ENCODE results near the gene DDO.
A peak's percentile ranks its signal among the peaks of the same experiment; 100 is the strongest.

Gene DDO, protein sequence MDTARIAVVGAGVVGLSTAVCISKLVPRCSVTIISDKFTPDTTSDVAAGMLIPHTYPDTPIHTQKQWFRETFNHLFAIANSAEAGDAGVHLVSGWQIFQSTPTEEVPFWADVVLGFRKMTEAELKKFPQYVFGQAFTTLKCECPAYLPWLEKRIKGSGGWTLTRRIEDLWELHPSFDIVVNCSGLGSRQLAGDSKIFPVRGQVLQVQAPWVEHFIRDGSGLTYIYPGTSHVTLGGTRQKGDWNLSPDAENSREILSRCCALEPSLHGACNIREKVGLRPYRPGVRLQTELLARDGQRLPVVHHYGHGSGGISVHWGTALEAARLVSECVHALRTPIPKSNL

GRCh38 chr6:110415086-110415916, at the start of gene DDO:
DDO (minus strand) TSS chr6:110415575; CDS start chr6:110413462, 2,113 bp downstream.
- peak; percentile 57 for DNase-seq

DNA sequence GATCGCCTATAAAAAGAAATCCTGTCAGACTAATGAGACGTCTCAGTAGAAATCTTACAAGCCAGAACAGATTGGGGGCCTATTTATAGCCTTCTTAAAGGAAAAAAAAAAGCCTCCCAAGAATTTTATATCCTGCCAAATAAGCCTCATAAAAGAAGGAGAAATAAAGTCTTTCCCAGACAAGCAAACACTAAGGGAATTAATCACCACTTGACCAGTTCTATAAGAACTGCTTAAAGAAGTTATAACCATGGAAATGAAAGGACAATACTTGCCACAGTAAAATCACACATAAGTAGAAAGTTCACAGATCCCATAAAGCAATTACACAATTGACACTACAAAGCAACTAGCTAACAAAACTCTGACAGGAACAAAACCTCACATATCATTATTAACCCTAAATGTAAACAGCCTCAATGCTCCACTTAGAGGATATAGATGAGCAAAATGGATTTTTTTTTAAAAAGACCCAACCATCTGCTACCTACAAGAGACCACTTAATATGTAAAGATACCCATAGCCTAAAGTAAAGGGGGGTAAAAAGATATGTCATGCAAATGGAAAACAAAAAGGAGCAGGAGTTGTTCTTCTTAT, 47.6 kb upstream of the DDO start:
- no peak for DNase-seq

- DNase-seq: no peak
These were observed 46.0 kb upstream of the DDO start for GRCh38 chr6:110461376-110461775.

GRCh38 chr6:110459137-110459536, 43.8 kb upstream of the DDO start:
- DNase-seq: no peak

DNA sequence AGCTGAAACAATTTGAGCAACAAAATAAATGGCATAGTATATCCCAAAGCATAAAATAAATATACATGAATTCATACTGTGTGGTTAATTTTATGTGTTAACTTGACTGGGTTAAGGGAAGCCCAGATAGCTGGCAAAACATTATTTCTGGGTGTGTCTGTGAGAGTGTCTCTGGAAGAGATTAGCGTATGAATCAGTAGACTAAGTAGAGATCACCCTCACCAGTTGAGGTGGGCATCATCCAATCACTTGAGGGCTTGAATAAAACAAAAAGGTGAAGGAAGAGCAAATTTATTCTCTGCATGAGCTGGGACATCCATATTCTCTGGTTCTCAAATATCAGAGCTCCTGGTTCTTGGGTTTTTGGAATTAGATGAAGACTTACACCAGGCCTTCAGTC, 43.1 kb upstream of the DDO start:
- no peak for DNase-seq

GRCh38 chr6:110457567-110458175, 42.3 kb upstream of the DDO start:
- DNase-seq: peak; percentile 77

GRCh38 chr6:110456694-110457093, 41.3 kb upstream of the DDO start:
- DNase-seq: no peak

DNA sequence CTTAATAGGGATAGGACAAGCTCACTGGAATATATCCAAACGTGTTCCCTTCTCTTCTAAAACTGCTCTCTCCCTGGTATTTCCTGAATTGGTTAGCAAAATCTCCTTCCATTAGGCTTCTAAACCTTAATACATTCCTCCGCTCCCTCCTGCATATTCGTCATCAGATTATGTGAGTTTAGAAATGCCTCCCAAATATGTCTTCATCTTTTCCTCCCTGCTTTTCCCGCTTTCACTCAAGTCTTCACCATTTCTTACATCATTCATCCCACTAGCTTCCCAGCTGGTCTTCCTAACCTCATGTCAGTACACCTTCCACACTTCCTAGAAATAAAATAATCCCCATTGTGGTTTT, 34.1 kb upstream of the DDO start:
- no peak for DNase-seq

- no peak for DNase-seq
These were observed 33.6 kb upstream of the DDO start for GRCh38 chr6:110448846-110449540.

- DNase-seq: no peak
These were observed 32.4 kb upstream of the DDO start for GRCh38 chr6:110447761-110448160.

DNA sequence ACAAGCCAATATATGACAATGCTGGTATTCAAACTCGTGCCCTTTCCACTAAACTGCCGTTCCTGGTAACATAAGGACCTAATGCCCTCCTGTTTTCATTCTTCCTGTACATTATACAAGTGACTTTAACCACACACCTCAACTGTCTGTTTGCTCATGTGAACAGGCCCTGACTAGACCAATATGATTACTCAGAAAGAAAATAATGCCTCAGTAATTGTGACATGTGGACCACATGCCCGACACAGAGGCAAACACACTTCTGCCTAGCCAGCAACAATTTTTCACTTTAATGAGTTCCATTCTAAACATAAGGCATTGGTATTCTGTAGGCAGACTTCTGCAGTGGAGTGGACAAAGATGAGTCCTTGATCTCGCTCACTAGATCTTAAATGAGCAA, 31.0 kb upstream of the DDO start:
- no peak for DNase-seq

DNA sequence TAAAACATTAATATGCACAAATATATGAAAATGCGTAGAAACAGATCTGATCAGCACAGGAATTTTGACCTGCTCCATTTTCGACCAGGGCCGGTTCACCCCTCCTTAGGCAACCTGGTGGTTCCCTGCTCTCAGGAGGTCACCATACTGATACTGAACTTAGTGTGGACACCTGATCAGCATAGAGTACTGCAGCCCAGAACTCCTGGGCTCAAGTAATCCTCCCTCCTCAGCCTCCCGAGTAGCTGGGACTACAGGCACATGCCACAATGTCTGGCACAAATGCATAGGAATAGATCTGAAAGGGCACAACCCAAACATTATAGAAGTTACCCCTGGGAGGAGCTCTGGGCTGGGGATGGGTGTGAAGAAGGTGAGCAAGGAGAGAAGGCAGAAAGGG, 24.7 kb upstream of the DDO start:
- no peak for DNase-seq

- DNase-seq: no peak
These were observed 24.0 kb upstream of the DDO start for GRCh38 chr6:110439356-110439755.

DNA sequence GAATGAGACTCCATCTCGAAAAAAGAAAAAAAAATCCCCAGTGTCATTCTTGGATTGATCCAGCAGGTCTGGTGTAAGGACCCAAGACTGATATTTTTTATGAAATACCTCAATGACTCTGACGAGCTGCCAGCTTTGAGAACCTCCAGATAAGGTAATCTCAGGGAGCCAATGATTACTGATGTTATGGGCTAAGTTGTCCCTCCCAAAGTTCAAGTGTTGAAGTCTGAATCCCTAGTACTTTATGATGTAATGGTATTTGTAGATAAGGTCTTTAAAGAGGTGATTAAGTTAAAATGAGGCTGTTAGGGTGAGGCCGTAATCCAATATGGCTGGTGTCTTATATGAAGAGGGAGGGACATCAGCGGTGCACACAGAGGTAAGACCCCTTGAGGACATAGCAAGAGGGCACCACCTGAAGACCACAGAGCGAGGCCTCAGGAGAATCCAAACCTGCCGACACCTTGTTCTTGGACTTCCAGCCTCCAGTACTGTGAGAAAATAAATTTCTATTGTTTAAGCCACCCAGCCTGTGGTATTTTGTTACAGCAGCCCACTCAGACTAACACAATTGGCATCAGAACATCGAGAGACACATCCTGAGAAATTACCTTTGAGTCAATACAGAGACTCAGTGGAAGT, 19.7 kb upstream of the DDO start:
- DNase-seq: no peak

GRCh38 chr6:110432285-110432900, 17.0 kb upstream of the DDO start:
- peak; percentile 60 for DNase-seq

- no peak for DNase-seq
These were observed 15.4 kb upstream of the DDO start for GRCh38 chr6:110430741-110431140.

GRCh38 chr6:110430236-110430635, 14.9 kb upstream of the DDO start:
- no peak for DNase-seq

GRCh38 chr6:110428153-110428552, 12.8 kb upstream of the DDO start:
- DNase-seq: no peak

GRCh38 chr6:110425816-110426215, 10.4 kb upstream of the DDO start:
- no peak for DNase-seq

DNA sequence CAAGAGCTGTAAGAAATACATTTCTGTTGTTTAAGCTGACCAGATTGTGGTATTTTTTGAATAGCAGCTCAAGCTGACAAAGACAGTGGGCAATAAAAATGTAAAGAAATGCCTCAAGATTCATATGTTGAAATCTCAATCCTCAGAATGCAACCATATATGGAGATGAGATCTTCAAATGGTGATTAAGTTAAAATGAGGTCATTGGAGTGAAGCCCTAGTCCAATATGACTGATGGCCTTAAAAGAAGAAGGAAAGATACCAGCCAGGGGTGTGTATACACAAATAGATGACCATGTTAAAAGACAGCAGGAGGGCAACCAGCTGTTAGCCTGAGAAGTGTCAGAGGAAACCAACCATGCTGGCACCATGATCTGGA, 7.1 kb upstream of the DDO start:
- peak; percentile 47 for DNase-seq

DNA sequence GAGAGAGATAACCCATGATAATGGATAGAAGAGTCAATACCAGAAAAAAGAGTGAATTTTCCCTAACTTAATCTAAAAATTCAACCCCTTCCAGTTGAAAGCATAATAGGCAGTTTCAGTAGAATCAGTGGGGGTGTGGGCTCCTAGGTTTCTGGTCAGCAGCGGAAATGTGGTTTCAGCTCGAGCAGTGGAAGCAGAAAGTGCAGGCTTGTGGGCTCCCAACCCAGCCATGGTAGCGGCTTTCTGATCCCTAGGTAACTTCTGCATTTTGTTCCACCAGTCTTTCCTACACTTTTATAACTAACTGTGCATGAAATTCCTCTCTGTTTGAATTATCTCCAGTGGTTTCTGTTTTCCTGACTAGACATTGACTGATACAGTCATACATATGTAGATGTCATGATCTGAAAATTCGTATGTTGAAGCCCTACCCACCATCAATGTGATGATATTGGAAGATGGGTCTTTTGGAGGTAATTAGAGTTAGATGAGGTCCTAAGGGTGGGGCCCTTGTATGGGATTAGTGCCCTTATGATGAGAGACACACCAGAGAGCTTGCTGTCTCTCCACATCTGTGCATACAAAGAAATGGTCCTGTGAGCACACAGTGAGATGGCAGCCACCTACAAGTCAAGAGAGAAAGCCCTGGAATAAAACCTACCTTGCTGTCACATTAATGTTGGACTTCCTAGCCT, 6.5 kb upstream of the DDO start:
- peak; percentile 79 for DNase-seq
